GM10266 (cell line): Measurements from ENCODE around the gene ZBTB7C.

Experiments
- DNase-seq: peaks from one replicate; pipeline ENCODE4 v3.0.0; 2012; ENCODE audit errors: extremely low spot score
- TF ChIP-seq, protein P1 (sequence below): IDR thresholded peaks from 2 replicates; pipeline ENCODE4 v1.5.1; 2012; ENCODE audit warnings: mild to moderate bottlenecking, low read depth; ENCODE audit not compliant: control insufficient read depth, insufficient read depth; ENCODE audit errors: missing control alignments

Gene ZBTB7C

DNA sequence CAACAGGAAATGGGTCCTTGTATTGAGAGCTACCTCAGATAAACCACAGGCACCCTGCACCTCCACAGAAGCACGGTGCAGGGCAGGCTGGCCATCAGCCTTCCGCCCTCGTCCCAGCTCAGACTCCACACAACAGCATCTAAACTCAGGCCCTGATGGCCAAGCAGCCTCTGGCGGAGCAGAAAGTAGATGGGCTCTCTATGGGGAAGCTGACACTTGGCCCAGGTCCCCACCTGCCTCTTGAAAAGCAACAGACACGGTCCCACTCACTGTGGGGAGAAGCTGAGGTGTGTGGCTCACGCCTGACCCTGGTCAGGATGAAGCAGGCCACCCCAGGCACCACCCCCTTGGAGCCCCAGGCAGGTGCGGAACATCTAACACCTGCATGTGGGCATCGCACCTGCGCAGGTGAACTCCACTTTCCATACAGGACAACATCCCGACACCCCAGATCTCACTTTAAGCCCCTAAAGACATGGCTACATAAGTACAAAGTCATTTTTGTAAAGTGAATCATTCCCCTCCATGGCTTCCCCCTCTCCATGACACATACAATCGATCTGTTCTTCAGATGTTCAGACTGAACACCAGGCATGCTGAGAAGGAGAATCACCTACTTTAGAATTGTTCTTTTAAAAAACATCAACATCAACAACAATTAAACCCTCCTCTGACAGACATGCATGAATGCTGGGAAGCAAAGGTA, 208.4 kb downstream of the ZBTB7C start:
- DNase-seq, result no peak
- TF ChIP-seq, protein P1, sequence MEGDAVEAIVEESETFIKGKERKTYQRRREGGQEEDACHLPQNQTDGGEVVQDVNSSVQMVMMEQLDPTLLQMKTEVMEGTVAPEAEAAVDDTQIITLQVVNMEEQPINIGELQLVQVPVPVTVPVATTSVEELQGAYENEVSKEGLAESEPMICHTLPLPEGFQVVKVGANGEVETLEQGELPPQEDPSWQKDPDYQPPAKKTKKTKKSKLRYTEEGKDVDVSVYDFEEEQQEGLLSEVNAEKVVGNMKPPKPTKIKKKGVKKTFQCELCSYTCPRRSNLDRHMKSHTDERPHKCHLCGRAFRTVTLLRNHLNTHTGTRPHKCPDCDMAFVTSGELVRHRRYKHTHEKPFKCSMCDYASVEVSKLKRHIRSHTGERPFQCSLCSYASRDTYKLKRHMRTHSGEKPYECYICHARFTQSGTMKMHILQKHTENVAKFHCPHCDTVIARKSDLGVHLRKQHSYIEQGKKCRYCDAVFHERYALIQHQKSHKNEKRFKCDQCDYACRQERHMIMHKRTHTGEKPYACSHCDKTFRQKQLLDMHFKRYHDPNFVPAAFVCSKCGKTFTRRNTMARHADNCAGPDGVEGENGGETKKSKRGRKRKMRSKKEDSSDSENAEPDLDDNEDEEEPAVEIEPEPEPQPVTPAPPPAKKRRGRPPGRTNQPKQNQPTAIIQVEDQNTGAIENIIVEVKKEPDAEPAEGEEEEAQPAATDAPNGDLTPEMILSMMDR, result no peak

DNA sequence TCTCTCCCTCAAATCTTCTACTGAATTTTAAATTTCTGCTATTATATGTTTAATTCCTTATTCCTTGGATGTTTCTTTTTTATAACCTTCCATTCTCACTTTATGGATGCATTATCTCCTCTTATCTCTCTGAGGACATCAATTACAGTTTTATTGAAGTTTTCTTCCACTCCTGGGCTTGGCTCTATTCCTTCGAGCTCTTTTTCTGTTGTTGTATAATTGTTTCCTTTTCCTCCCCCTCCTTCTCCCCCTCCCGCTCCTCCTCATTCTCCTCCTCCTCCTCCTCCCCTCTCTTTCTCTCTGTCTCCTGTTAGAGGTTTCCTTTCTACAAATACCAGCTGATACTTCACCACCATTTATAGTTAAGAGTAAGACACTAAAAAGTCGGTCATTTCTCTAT, 209.8 kb downstream of the ZBTB7C start:
- TF ChIP-seq, protein P1, result no peak
- no peak for DNase-seq

DNA sequence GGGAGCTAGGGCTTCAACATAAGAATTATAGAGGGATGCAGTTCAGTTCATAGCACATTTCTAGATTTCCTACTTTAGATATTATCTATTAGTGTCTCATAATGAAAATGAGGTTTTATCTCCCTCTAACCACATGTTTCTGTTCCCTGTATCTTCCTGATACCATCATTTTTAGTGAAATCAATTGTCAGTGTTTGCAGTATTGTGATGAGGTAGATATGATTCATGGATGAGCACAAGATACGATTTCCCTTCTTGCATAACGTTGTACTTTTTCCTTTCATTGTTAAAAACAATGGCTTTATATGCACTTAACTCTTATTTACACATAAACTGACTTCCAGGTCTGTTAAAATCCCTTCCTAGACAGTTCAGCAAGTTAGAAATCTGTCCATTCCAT, 211.4 kb downstream of the ZBTB7C start:
- DNase-seq, result no peak

DNA sequence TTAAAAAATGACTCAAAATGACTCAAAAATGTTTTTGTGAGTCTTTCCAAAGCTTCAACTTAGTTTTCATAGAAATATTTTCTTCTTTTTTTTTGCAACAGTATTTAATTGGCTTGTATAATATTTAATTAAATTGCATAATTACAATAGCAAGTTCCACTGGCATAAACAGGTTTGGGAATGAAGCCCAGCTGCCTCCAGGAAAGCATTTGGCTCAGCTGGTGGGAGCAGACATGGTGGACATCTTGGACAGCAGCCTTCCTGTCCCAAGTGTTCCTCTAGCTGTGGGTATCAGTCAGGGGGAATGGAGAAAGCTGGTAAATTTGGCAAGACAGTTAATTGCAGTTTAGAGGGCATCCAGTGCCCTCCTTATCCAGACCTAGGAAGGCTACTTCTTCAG, 213.4 kb downstream of the ZBTB7C start:
- TF ChIP-seq, protein P1, result no peak
- no peak for DNase-seq

More for the DNA sequence above, 211.4 kb downstream of the ZBTB7C start:
- TF ChIP-seq, protein P1, result no peak

DNA sequence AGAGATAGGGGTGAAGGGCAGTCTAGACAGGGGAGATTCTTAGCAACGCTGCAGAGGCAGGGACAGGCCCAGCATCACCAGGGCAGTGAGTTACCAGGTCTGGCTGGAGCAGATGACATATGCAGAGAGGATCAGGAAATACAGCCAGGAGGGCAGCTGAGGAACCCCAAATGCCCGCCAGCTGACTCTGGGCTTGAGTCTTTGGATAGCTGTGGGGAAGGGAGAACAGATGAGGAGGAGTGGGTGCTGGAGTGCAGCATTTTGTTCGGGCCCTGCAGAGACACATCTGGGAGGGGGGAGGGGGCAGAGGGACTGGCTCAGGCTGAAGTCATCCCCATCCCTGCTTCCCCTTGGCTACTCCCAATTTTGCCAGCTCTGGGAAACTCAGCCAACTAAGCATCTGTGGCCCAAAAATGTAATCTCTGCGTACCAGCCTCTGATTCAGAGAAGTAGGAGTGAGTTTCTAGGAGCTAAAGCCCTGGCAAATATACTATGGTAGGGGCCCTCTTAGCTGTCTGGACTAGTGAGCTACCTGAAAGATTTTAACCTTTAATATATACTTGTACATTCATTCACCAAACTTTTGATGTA, 214.5 kb downstream of the ZBTB7C start:
- DNase-seq, result no peak
- TF ChIP-seq, protein P1, result no peak

DNA sequence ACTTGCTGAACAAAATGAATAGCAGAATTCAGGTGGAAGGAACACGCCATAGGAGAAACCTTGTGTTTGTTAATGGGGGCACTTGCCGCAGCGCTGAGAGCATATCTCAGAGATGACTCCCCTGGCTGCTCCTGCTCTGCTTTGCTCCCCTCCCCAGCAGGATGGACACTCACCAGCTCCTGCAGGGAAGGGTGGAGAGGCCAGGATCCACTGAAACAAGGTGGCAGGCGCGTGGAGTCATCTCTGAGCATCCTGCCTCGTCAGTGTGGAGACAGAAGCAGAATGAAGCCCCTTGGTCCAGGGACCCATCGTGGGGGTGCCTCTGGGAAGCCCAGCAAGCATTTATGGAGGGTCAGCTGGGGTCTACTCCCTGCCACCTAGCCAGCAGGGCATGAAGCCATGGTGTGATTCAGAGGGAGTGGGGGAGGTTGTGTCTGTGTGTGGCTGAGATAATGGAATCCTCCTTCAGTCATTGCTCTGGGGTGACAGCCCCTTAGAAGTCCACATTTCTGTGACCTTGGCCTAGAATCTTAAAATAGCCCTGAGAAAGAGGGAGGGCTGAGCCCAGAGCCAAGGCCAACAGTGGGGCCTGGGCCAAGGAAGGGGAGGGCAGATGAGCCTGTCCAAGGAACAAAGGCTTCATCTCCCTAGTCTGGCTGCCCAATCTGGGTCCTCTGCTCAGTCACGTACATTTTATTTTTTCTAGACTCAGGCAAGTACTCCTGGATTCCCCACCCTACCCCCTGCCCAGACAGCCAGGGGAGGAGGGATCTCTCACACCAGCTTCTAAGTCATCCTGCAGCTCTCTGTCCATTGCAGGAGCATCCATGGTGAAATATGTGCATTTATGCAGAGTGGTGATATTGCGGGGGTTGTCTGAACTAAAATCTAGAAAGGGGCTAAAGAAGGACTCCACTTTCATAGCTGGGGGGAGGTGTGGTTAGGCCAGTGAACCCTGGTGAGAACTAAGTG, 215.4 kb downstream of the ZBTB7C start:
- no peak for DNase-seq
- TF ChIP-seq, protein P1, result no peak
